ENCODE results near the gene PIEZO2.

GRCh38 chr18:10783941-10784340 is 365.4 kb downstream of the PIEZO2 start:
- TF ChIP-seq CTCF (IDR thresholded peaks at IDR 0.05), result no peak
- no peak for TF ChIP-seq POLR2A (IDR thresholded peaks at IDR 0.05)

Data from esophagus squamous epithelium (tissue), 4 donors.